Measurements from ENCODE around the gene ALDH3B2. TPM values are rescaled to one million over a fixed set of nuclear protein-coding genes. Genes with fewer than 3 reads are reported as not detected.

The ALDH3B2 gene
- total and polyA plus RNA-seq, 8 donors, result 0.89 to 23.5 TPM; not detected in 6

DNA sequence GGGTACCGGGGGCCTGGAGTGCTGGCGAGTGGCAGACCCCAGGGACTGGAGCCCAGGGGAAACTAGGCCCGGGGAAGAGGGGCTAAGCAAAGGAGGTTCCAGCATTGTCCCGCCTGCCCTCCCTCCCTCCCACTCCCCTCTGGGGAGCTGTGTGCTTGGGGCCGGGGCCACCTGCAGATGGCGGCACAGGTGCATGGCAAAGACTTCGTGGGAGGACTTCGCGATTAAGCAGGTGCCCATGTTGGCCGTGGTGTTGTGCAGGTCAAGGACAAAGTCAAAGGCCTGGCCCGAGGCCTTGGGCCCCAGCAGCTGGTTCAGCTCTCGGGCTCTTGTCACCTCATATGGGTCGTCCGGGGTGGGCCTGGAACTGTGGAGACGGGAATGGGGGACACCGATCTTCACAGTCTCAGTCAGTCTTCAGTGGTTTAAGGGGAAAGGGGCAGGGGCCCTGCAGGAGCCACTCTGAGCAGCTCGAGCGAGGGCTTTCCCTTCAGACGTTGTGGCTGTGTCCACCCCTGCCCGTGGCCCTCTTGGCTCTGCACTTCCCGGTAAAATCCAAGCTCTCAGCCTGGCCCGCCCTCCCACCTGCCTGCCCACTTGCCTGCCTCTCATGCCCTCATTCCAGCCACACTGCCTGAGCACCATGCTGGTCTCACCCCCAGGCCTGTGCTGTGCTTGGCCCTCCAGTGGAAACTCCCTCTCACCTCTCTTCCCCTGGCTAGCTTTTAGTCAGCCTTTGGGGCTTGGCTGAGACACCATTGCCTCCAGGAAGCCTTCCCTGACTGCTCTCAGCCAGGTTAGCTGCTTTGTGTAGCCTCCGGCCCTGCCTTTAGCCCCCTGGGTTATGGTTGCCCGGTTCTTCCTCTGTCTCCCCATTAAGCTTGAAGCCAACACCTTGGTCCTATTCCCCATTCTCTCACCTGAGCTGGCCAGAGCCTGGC lies 28.6 kb downstream of the ALDH3B2 start:
- Histone ChIP-seq H3K4me1 (peaks cover 4 to 19% (median 14%) of the 10 kb centered on the region in 4 donors), H3K4me3 (no peak overlapping the region), H3K9me3 (no peaks in the 10 kb centered on the region), H3K27ac (no peak overlapping the region), H3K36me3 (no peaks in the 10 kb centered on the region), H3K27me3 (peaks cover 0 to 62% (median 0%) of the 10 kb centered on the region in 3 donors)
- DNase-seq, result peak in 1 of 2 donors; percentile 20
- intact Hi-C loops (cut with DNase I; ENCODE audit: low total_unique reads), result no loop called here
- 84 to 88% (median 87%) methylated on average over 20 to 24 of the region's 24 CpGs for WGBS, 5 donors
- TF ChIP-seq POLR2AphosphoS5 (IDR thresholded peaks at IDR 0.05) (no peak), EP300 (IDR thresholded peaks at IDR 0.05) (no peak)

DNA sequence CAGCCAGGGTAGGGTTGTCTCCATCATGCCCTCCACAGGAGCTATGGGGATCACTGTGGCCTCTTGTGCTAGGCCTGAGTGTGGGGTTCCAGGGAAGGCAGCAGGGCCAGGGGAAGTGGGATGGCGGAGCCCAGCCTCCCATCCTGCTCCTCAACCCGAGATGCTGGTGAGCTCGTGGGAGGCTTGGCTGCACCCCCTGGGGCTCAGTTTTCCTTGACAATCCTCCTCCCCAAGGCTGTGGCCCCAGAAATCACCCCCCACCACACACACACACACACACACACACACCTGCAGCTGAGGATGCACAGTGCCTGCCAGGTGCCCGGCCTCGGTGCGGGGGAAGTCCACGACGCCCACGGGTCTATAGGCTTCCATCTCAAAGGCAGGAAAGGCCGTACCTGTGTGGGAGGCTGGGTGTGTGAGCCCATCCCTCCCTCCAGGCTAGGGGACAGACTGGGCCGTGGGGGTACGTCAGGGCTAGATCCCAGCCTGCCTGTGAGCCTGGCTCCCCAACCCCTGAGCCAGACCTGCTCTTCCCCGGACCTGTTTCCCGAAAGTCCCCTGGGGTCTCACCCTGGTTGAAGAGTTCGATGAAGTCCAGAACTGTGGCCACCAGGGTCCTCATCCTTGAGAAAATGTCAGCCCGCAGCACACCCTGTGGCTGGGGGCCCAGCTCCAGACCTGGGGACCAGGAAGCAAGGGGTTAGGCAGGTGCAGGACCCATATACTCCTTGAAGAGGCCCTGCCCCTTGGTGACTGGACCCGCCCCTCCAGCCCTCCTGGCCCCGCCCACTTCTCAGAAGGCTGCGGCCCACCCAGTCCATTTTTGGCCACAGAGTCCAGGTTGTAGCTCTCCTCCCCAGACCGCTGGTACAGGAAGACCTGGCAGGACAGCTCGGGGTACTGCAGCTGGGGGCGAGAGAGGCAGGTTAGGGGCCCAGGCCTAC lies 29.7 kb downstream of the ALDH3B2 start:
- WGBS, 5 donors, result 89 to 94% (median 92%) methylated on average over 13 to 22 of the region's 22 CpGs
- no peak overlapping the region for H3K4me3 ChIP-seq
- DNase-seq, result peak in 1 of 2 donors; percentile 3
- no peaks in the 10 kb centered on the region for H3K9me3 ChIP-seq
- H3K27ac ChIP-seq, result no peak overlapping the region
- H3K4me1 ChIP-seq, result peaks cover 4 to 17% (median 6%) of the 10 kb centered on the region in 4 donors
- TF ChIP-seq, protein P1, sequence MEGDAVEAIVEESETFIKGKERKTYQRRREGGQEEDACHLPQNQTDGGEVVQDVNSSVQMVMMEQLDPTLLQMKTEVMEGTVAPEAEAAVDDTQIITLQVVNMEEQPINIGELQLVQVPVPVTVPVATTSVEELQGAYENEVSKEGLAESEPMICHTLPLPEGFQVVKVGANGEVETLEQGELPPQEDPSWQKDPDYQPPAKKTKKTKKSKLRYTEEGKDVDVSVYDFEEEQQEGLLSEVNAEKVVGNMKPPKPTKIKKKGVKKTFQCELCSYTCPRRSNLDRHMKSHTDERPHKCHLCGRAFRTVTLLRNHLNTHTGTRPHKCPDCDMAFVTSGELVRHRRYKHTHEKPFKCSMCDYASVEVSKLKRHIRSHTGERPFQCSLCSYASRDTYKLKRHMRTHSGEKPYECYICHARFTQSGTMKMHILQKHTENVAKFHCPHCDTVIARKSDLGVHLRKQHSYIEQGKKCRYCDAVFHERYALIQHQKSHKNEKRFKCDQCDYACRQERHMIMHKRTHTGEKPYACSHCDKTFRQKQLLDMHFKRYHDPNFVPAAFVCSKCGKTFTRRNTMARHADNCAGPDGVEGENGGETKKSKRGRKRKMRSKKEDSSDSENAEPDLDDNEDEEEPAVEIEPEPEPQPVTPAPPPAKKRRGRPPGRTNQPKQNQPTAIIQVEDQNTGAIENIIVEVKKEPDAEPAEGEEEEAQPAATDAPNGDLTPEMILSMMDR (IDR thresholded peaks at IDR 0.05), result no peak
- TF ChIP-seq POLR2A (IDR thresholded peaks at IDR 0.05) (no peak), EP300 (IDR thresholded peaks at IDR 0.05) (no peak), POLR2AphosphoS5 (IDR thresholded peaks at IDR 0.05) (no peak)
- peaks cover 0 to 62% (median 6%) of the 10 kb centered on the region in 3 donors for H3K27me3 ChIP-seq
- intact Hi-C loops (cut with DNase I; ENCODE audit: low total_unique reads), result no loop called here
- no peaks in the 10 kb centered on the region for H3K36me3 ChIP-seq

DNA sequence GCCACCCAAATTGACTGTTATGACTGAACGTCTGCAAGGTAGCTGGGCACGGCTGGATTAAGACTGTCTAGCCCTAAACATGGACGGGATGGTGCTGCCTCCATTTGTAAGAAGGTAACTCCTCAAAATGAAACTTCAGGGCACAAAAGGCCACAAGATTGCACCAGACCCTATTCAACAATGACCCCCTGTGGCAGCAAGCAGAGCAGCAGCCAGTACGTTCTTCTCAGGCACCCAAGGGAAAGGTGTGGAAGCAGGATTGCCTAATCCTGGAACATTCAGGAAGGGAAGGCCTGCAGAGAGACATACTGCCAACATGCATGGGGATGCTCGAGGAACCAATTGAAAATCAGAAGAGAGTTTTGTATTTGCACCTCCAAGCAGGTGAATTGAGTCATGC lies 30.4 kb downstream of the ALDH3B2 start:
- H3K36me3 ChIP-seq, result no peaks in the 10 kb centered on the region
- intact Hi-C loops (cut with DNase I; ENCODE audit: low total_unique reads), result no loop called here
- H3K27ac ChIP-seq, result no peak overlapping the region
- TF ChIP-seq, protein P1 (IDR thresholded peaks at IDR 0.05), result no peak
- TF ChIP-seq POLR2AphosphoS5 (IDR thresholded peaks at IDR 0.05) (no peak), POLR2A (IDR thresholded peaks at IDR 0.05) (no peak)
- H3K4me1 ChIP-seq, result peaks cover 0 to 11% (median 3%) of the 10 kb centered on the region in 4 donors
- no peaks in the 10 kb centered on the region for H3K9me3 ChIP-seq
- peaks cover 0 to 65% (median 6%) of the 10 kb centered on the region in 3 donors for H3K27me3 ChIP-seq
- H3K4me3 ChIP-seq, result no peak overlapping the region
- WGBS, 5 donors, result 89 to 97% (median 93%) methylated on average over 5 of the region's 5 CpGs
- DNase-seq, result peak in 1 of 2 donors; percentile 14

DNA sequence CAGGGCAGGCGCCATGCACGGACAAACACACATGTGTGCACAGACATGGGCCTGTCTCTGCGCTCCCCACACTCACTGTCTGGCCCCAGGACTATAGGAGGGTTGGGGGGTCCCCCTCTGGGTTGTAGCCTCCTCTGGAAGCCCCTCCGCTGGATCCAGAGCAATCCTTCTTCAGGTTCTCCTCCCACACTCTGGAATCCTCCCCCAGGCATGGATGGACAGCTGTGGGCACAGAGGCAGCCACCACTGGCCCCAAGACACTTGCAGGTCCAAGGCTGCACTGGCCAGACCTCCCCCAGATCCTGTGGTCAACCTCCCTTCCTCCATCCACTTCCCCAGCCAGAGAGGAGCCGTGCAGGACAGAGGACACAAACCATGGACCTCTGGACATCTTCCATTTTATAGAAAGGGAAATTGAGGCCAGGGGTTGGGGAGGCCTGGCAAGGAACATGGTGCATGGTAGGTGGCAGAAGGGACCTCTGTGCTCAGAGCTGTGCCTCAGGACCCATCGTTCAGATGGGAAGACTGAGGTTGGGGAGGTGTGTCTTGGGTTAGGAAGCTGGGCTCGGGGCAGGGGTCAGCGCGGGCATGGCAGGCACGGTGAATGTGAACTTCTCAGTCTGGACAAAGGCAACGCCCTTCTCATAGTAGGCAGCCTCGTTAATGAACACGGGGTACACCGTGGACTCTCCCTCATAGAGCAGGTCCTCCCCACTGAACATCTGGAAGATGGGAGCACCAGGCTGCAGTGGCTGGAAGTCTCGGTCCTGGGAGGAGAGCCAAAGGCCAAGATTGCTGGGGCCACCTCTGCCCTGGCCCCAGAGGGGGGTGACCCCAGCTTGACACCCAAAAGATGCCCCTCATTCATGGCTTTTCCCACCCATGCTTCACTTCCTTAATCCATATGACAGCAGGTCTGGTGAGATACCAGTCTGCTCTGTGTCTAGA lies 32.0 kb downstream of the ALDH3B2 start:
- no peak for DNase-seq
- H3K27me3 ChIP-seq, result peaks cover 0 to 50% (median 6%) of the 10 kb centered on the region in 3 donors
- WGBS, 5 donors, result 89 to 94% (median 90%) methylated on average over 15 of the region's 15 CpGs
- H3K27ac ChIP-seq, result no peak overlapping the region
- H3K4me3 ChIP-seq, result no peak overlapping the region
- H3K36me3 ChIP-seq, result no peaks in the 10 kb centered on the region
- TF ChIP-seq, protein P1 (IDR thresholded peaks at IDR 0.05), result no peak
- TF ChIP-seq EP300 (IDR thresholded peaks at IDR 0.05) (no peak), POLR2A (IDR thresholded peaks at IDR 0.05) (no peak), POLR2AphosphoS5 (IDR thresholded peaks at IDR 0.05) (no peak)
- intact Hi-C loops (cut with DNase I; ENCODE audit: low total_unique reads), result no loop called here
- H3K9me3 ChIP-seq, result no peaks in the 10 kb centered on the region
- H3K4me1 ChIP-seq, result peaks cover 0 to 6% (median 2%) of the 10 kb centered on the region in 4 donors

Data from stomach (tissue), 9 donors.